ENCODE data around the gene YPEL5. TPM values are rescaled to one million over a fixed set of nuclear protein-coding genes. Genes with fewer than 3 reads are reported as not detected.

Gene YPEL5
- total and polyA plus RNA-seq, 4 donors, result 91.8 to 122 (median 104) TPM

DNA sequence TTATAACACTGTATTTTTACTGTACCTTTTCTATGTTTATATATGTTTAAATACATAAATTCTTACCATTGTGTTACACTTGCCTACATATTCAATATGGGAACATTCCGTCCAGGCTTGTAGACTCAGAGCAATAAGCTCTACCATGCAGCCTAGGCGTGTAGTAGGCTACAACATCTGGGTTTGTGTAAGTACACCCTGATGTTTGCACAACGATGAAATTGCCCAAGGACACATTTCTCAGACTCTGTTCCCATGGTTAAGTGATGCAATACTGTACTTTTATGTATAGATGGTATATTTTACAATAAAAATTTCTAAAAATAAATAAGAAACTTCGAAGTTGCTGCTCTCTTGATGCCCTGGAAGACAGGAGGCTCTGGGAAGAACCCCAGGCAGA lies 38.4 kb downstream of the YPEL5 start:
- H3K4me3 ChIP-seq (ENCODE audit: low read length in 2 of 2), result no peak overlapping the region
- H3K27ac ChIP-seq (ENCODE audit: low read depth in 1 of 2, low read length in 2 of 2), result no peak overlapping the region
- H3K36me3 ChIP-seq (ENCODE audit: control insufficient read depth in 1 of 2, insufficient read depth in 2 of 2, low read length in 1 of 2), result no peaks in the 10 kb centered on the region
- WGBS, 2 donors, result 58 to 69% methylated on average over 4 of the region's 4 CpGs
- intact Hi-C loops (cut with DNase I), result no loop called here
- no peak for ATAC-seq (ENCODE audit: low FRiP score)
- H3K9me3 ChIP-seq (ENCODE audit: control insufficient read depth, low read length), result no peaks in the 10 kb centered on the region
- no peaks in the 10 kb centered on the region for H3K4me1 ChIP-seq (ENCODE audit: control insufficient read depth in 1 of 2, insufficient read depth in 2 of 2, low read length in 2 of 2)
- no peaks in the 10 kb centered on the region for H3K27me3 ChIP-seq (ENCODE audit: control insufficient read depth in 1 of 2, insufficient read depth in 2 of 2, low read length in 1 of 2)
- no peak for DNase-seq

DNA sequence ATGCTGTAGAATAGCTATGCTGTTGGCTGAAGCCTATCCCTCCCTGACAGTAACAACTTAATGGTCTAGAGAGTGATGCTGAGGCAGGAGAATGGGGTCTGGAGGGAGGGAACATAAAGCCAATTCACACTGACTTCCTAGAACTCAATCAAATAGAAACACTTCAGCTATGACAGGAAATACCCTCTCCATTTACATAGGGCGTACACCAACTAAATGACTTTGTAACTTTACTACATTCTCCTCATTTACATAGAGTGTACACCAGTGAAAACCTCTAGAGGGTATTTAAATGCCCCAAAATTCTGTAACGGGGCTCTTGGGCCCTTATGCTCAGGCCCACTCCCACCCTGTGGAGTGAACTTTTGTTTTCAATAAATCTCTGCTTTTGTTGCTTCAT lies 41.5 kb downstream of the YPEL5 start:
- H3K4me1 ChIP-seq (ENCODE audit: control insufficient read depth in 1 of 2, insufficient read depth in 2 of 2, low read length in 2 of 2), result no peaks in the 10 kb centered on the region
- no peaks in the 10 kb centered on the region for H3K27me3 ChIP-seq (ENCODE audit: control insufficient read depth in 1 of 2, insufficient read depth in 2 of 2, low read length in 1 of 2)
- 88 to 89% methylated on average over 2 of the region's 2 CpGs for WGBS, 2 donors
- no peaks in the 10 kb centered on the region for H3K36me3 ChIP-seq (ENCODE audit: control insufficient read depth in 1 of 2, insufficient read depth in 2 of 2, low read length in 1 of 2)
- DNase-seq (no peak), ATAC-seq (ENCODE audit: low FRiP score) (no peak)
- no peak overlapping the region for H3K4me3 ChIP-seq (ENCODE audit: low read length in 2 of 2)
- no peak overlapping the region for H3K27ac ChIP-seq (ENCODE audit: low read depth in 1 of 2, low read length in 2 of 2)
- intact Hi-C loops (cut with DNase I), result no loop called here
- H3K9me3 ChIP-seq (ENCODE audit: control insufficient read depth, low read length), result no peaks in the 10 kb centered on the region

DNA sequence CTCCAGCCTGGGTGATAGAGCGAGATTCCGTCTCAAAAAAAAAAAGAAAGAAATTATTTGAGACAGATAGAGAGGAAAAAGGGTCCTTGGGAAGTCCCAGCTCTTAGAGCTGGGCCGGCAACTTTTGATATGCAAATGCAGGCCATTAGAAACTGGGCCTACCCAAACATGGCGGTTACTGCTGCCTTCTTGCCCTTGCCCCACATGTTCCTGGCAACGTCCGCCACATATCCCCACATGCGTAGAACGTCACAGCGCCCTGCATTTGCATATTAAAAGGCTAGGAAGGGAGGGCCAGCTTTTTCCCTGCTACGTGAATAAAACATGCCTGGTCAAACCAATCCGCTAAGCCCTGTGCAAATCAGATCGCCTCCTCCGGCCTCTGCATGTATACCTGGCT lies 43.8 kb downstream of the YPEL5 start:
- 94 to 95% methylated on average over 13 of the region's 13 CpGs for WGBS, 2 donors
- no peak for ATAC-seq (ENCODE audit: low FRiP score)
- H3K36me3 ChIP-seq (ENCODE audit: control insufficient read depth in 1 of 2, insufficient read depth in 2 of 2, low read length in 1 of 2), result no peaks in the 10 kb centered on the region
- H3K27ac ChIP-seq (ENCODE audit: low read depth in 1 of 2, low read length in 2 of 2), result no peak overlapping the region
- H3K4me3 ChIP-seq (ENCODE audit: low read length in 2 of 2), result no peak overlapping the region
- no peaks in the 10 kb centered on the region for H3K4me1 ChIP-seq (ENCODE audit: control insufficient read depth in 1 of 2, insufficient read depth in 2 of 2, low read length in 2 of 2)
- intact Hi-C loops (cut with DNase I), result no loop called here
- no peaks in the 10 kb centered on the region for H3K9me3 ChIP-seq (ENCODE audit: control insufficient read depth, low read length)
- no peak for DNase-seq
- H3K27me3 ChIP-seq (ENCODE audit: control insufficient read depth in 1 of 2, insufficient read depth in 2 of 2, low read length in 1 of 2), result no peaks in the 10 kb centered on the region

DNA sequence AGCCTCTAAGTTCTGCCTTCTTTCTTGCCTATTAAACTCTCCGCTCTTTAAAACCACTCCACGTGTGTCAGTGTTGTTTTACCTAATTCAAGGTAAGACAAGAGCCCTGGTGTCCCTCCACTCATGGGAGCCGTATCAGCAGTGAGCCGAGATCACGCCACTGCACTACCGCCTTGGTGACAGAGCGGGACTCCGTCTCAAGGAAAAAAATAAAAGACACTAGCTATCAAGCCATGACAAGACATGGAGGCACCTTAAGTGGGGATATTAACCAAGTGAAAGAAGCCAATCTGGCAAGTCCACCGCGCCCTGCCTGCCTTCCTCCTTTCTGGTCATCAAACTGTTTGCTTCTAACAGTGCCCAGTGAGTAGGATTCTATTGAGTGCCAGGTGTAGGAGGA lies 44.3 kb downstream of the YPEL5 start:
- H3K27me3 ChIP-seq (ENCODE audit: control insufficient read depth in 1 of 2, insufficient read depth in 2 of 2, low read length in 1 of 2), result no peaks in the 10 kb centered on the region
- intact Hi-C loops (cut with DNase I), result no loop called here
- DNase-seq (no peak), ATAC-seq (ENCODE audit: low FRiP score) (no peak)
- no peak overlapping the region for H3K27ac ChIP-seq (ENCODE audit: low read depth in 1 of 2, low read length in 2 of 2)
- H3K9me3 ChIP-seq (ENCODE audit: control insufficient read depth, low read length), result no peaks in the 10 kb centered on the region
- no peak overlapping the region for H3K4me3 ChIP-seq (ENCODE audit: low read length in 2 of 2)
- WGBS, 2 donors, result 93 to 96% methylated on average over 10 of the region's 10 CpGs
- no peaks in the 10 kb centered on the region for H3K4me1 ChIP-seq (ENCODE audit: control insufficient read depth in 1 of 2, insufficient read depth in 2 of 2, low read length in 2 of 2)
- H3K36me3 ChIP-seq (ENCODE audit: control insufficient read depth in 1 of 2, insufficient read depth in 2 of 2, low read length in 1 of 2), result no peaks in the 10 kb centered on the region

DNA sequence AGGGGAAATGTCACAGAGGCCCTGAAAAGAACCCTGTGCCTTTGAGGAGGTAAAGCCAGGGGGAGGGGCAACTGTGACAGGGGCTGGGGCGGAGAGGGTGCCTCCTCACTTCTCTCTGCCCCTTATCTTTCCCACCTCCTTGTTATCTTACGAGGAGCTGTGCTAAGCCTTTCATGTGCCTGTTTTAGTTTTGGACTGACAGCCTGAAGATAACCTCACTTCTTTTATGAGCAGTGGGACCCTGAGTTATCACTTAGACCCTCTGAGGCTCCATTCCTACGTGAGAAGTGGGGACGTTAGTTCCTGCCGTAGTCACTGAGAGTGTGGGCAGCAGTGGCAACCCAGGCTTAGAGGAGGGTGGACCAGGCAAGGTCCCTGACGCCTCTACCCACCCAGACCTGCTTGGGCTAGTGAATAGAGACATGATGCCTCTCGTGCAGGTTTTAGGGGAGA lies 45.0 kb downstream of the YPEL5 start:
- 86 to 89% methylated on average over 7 of the region's 7 CpGs for WGBS, 2 donors
- intact Hi-C loops (cut with DNase I), result no loop called here
- DNase-seq (no peak), ATAC-seq (ENCODE audit: low FRiP score) (no peak)
- no peaks in the 10 kb centered on the region for H3K4me1 ChIP-seq (ENCODE audit: control insufficient read depth in 1 of 2, insufficient read depth in 2 of 2, low read length in 2 of 2)
- no peaks in the 10 kb centered on the region for H3K36me3 ChIP-seq (ENCODE audit: control insufficient read depth in 1 of 2, insufficient read depth in 2 of 2, low read length in 1 of 2)
- no peaks in the 10 kb centered on the region for H3K9me3 ChIP-seq (ENCODE audit: control insufficient read depth, low read length)
- H3K27me3 ChIP-seq (ENCODE audit: control insufficient read depth in 1 of 2, insufficient read depth in 2 of 2, low read length in 1 of 2), result no peaks in the 10 kb centered on the region
- no peak overlapping the region for H3K4me3 ChIP-seq (ENCODE audit: low read length in 2 of 2)
- no peak overlapping the region for H3K27ac ChIP-seq (ENCODE audit: low read depth in 1 of 2, low read length in 2 of 2)

DNA sequence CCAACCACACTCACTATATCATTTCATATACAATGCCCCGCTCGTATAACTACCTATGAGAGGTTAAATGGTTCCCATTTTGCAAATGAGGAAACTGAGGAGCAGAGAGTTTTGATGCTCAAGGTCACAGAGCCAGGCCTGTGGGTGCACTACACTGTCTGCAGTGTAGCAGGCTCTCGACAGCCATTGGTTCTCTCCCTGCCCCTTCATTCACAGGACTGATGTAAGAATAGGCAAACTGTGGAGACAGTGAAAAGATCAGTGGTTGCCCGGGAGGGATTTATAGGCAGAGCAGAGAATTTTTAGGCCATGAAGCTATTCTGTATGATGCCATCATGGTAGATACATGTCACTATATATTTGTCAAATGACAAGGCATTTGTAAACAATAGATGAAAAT lies 45.5 kb downstream of the YPEL5 start:
- no peaks in the 10 kb centered on the region for H3K9me3 ChIP-seq (ENCODE audit: control insufficient read depth, low read length)
- WGBS, 2 donors, result 87 to 93% methylated on average over 4 of the region's 4 CpGs
- no peak for DNase-seq
- H3K4me1 ChIP-seq (ENCODE audit: control insufficient read depth in 1 of 2, insufficient read depth in 2 of 2, low read length in 2 of 2), result no peaks in the 10 kb centered on the region
- H3K4me3 ChIP-seq (ENCODE audit: low read length in 2 of 2), result no peak overlapping the region
- H3K27ac ChIP-seq (ENCODE audit: low read depth in 1 of 2, low read length in 2 of 2), result no peak overlapping the region
- no peaks in the 10 kb centered on the region for H3K27me3 ChIP-seq (ENCODE audit: control insufficient read depth in 1 of 2, insufficient read depth in 2 of 2, low read length in 1 of 2)
- no peak for ATAC-seq (ENCODE audit: low FRiP score)
- H3K36me3 ChIP-seq (ENCODE audit: control insufficient read depth in 1 of 2, insufficient read depth in 2 of 2, low read length in 1 of 2), result no peaks in the 10 kb centered on the region
- intact Hi-C loops (cut with DNase I), result no loop called here

DNA sequence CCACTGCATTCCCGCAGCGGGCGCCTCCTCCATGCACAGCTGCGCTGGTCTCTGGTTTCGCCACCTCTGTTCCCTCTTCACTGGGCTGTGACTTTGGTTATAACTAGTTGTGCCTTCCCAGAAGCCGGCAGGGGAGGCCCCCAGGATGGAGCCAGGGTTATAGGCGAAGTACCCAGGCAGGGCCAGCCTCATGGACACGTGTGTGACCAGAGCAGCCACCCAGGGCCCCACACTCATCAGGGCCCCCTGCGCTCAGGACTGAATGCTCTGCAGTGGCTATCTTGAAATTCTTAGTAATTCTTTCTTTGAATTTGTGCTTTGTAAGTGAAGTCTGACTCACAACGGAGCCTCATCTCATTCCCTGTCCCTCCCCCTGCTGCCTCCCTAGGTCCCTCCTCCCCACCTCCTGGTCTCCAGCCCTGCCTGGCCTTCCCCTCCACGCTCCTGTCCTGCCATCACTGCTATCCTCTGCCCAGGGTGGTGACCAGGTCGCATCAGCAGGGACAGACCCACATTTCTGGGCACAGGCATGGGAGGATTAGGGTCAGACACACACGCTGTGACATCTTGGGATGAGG lies 46.4 kb downstream of the YPEL5 start:
- intact Hi-C loops (cut with DNase I), result no loop called here
- DNase-seq, result no peak
- WGBS, 2 donors, result 88 to 91% methylated on average over 13 of the region's 13 CpGs
- Histone ChIP-seq H3K27ac (ENCODE audit: low read depth in 1 of 2, low read length in 2 of 2) (no peak overlapping the region), H3K9me3 (ENCODE audit: control insufficient read depth, low read length) (no peaks in the 10 kb centered on the region), H3K4me3 (ENCODE audit: low read length in 2 of 2) (no peak overlapping the region), H3K4me1 (ENCODE audit: control insufficient read depth in 1 of 2, insufficient read depth in 2 of 2, low read length in 2 of 2) (no peaks in the 10 kb centered on the region), H3K27me3 (ENCODE audit: control insufficient read depth in 1 of 2, insufficient read depth in 2 of 2, low read length in 1 of 2) (no peaks in the 10 kb centered on the region), H3K36me3 (ENCODE audit: control insufficient read depth in 1 of 2, insufficient read depth in 2 of 2, low read length in 1 of 2) (no peaks in the 10 kb centered on the region)
- no peak for ATAC-seq (ENCODE audit: low FRiP score)

DNA sequence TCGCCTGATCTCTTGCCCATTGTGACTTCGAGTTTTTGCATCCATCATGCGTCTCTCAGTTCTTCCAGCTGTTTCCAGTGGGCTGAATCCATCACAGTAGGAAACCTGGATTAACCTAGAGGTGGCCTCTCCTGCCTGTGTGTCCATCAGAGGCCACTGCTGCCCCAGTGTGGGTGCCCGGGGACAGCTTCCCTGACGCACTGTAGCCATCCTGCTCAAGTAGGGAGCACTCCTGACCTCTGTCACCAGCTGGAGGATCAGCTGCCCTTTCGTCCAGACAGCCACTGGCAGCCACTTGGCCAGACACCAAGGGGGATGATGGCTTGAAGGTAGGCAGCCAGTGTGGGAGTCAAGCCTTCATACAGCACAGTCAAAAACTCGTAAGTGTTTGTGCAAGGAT lies 47.6 kb downstream of the YPEL5 start:
- 78 to 83% methylated on average over 7 of the region's 7 CpGs for WGBS, 2 donors
- H3K27me3 ChIP-seq (ENCODE audit: control insufficient read depth in 1 of 2, insufficient read depth in 2 of 2, low read length in 1 of 2), result no peaks in the 10 kb centered on the region
- ATAC-seq (ENCODE audit: low FRiP score) (no peak), DNase-seq (no peak)
- H3K36me3 ChIP-seq (ENCODE audit: control insufficient read depth in 1 of 2, insufficient read depth in 2 of 2, low read length in 1 of 2), result no peaks in the 10 kb centered on the region
- intact Hi-C loops (cut with DNase I), result no loop called here
- no peak overlapping the region for H3K4me3 ChIP-seq (ENCODE audit: low read length in 2 of 2)
- H3K9me3 ChIP-seq (ENCODE audit: control insufficient read depth, low read length), result no peaks in the 10 kb centered on the region
- no peaks in the 10 kb centered on the region for H3K4me1 ChIP-seq (ENCODE audit: control insufficient read depth in 1 of 2, insufficient read depth in 2 of 2, low read length in 2 of 2)
- H3K27ac ChIP-seq (ENCODE audit: low read depth in 1 of 2, low read length in 2 of 2), result no peak overlapping the region

DNA sequence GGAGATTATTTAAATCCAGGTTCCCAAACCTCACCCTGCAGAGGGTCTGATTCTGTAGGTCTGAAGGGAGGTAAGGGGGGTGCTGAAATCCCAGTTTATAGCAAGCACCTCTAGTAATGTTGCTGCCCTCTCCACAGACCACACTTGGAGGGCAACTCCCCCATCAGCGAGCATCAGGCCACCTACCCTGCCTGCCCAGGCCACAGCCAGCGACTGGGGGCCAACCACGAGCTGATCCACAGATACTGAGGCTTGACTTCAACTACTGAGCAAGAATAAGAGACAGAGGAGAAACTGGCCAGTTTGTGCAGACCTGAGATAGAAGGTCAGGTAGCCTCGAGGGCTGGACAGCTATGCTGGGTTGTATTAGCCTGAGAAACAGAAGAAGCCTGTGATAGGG lies 48.2 kb downstream of the YPEL5 start:
- ATAC-seq (ENCODE audit: low FRiP score) (no peak), DNase-seq (no peak)

More for the DNA sequence above, 48.2 kb downstream of the YPEL5 start:
- Histone ChIP-seq H3K4me1 (ENCODE audit: control insufficient read depth in 1 of 2, insufficient read depth in 2 of 2, low read length in 2 of 2) (no peaks in the 10 kb centered on the region), H3K9me3 (ENCODE audit: control insufficient read depth, low read length) (no peaks in the 10 kb centered on the region), H3K36me3 (ENCODE audit: control insufficient read depth in 1 of 2, insufficient read depth in 2 of 2, low read length in 1 of 2) (no peaks in the 10 kb centered on the region), H3K27ac (ENCODE audit: low read depth in 1 of 2, low read length in 2 of 2) (no peak overlapping the region), H3K4me3 (ENCODE audit: low read length in 2 of 2) (no peak overlapping the region), H3K27me3 (ENCODE audit: control insufficient read depth in 1 of 2, insufficient read depth in 2 of 2, low read length in 1 of 2) (no peaks in the 10 kb centered on the region)
- 88 to 92% methylated on average over 4 of the region's 4 CpGs for WGBS, 2 donors
- intact Hi-C loops (cut with DNase I), result no loop called here

Measured in aorta (tissue), 5 donors.